ENCODE results near the gene RPS6KB2. TPM values are rescaled to one million over a fixed set of nuclear protein-coding genes. Genes with fewer than 3 reads are reported as not detected.
A peak's percentile ranks its signal among the peaks of the same experiment; 100 is the strongest.

The RPS6KB2 gene
- polyA plus RNA-seq, 1 donor (not counting 4 experiments of a cell fraction or from before 2014, with no cell fraction given), result 61.4 TPM

GRCh38 chr11:67439321-67440228 is 11.3 kb downstream of the RPS6KB2 start:
- Histone ChIP-seq H3K27me3 (ENCODE audit: control insufficient read depth, extremely low read depth, insufficient read depth, low read length) (no peaks in the 10 kb centered on the region), H2AFZ (ENCODE audit: control insufficient read depth, low read length) (no peak overlapping the region), H3K4me2 (ENCODE audit: control insufficient read depth, extremely low read depth, insufficient read depth, low read depth, low read length) (no peak overlapping the region), H3K9ac (ENCODE audit: control insufficient read depth, extremely low read depth, insufficient read depth, low read length) (no peak overlapping the region), H3K4me3 (ENCODE audit: control insufficient read depth in 2 of 3, extremely low read depth in 1 of 3, insufficient read depth in 2 of 3, low read depth in 1 of 3, low read length in 3 of 3) (no peak overlapping the region), H3K9me1 (ENCODE audit: control insufficient read depth, extremely low read depth, insufficient read depth, low read length) (no peaks in the 10 kb centered on the region), H3K36me3 (ENCODE audit: control insufficient read depth in 2 of 2, extremely low read depth in 1 of 2, insufficient read depth in 2 of 2, low read length in 2 of 2) (peaks cover under 1 to 17% of the 10 kb centered on the region in 2 experiments), H4K20me1 (ENCODE audit: control insufficient read depth, extremely low read depth, insufficient read depth, low read length) (peaks cover 5% of the 10 kb centered on the region), H3K9me3 (ENCODE audit: control insufficient read depth, low read depth, low read length) (no peaks in the 10 kb centered on the region), H3K79me2 (ENCODE audit: control insufficient read depth, insufficient read depth, low read length) (peaks cover 15% of the 10 kb centered on the region), H3K4me1 (ENCODE audit: control insufficient read depth, extremely low read depth, insufficient read depth, low read length) (peaks cover 6% of the 10 kb centered on the region), H3K27ac (ENCODE audit: control insufficient read depth, insufficient read depth, low read length) (no peak overlapping the region)
- TF ChIP-seq EZH2 (IDR thresholded peaks at IDR 0.05; ENCODE audit: low read length), result no peak
- TF ChIP-seq CTCF (optimal IDR thresholded peaks at IDR 0.05 in 1 of 3, IDR thresholded peaks at IDR 0.05 in 1 of 3, conservative IDR thresholded peaks at IDR 0.05 in 1 of 3; ENCODE audit: extremely low read depth in 1 of 3, insufficient read depth in 2 of 3, low read length in 3 of 3), result peak; percentile 40 to 71 (median 54)
- no peak for FAIRE-seq
- dilution Hi-C loops (cut with MboI; ENCODE audit: extremely low pct_ligation_motif_present, low sequenced_read_pairs), result no loop called here
- no peak for DNase-seq (ENCODE audit: low read depth, low spot score)

GRCh38 chr11:67440229-67441097 is 12.2 kb downstream of the RPS6KB2 start:
- H3K9me1 ChIP-seq (ENCODE audit: control insufficient read depth, extremely low read depth, insufficient read depth, low read length), result no peaks in the 10 kb centered on the region
- H3K9ac ChIP-seq (ENCODE audit: control insufficient read depth, extremely low read depth, insufficient read depth, low read length), result no peak overlapping the region
- H3K4me3 ChIP-seq (ENCODE audit: control insufficient read depth in 2 of 3, extremely low read depth in 1 of 3, insufficient read depth in 2 of 3, low read depth in 1 of 3, low read length in 3 of 3), result no peak overlapping the region

More at GRCh38 chr11:67440229-67441097, 12.2 kb downstream of the RPS6KB2 start:
- Histone ChIP-seq H3K79me2 (ENCODE audit: control insufficient read depth, insufficient read depth, low read length) (peaks cover 15% of the 10 kb centered on the region), H3K36me3 (ENCODE audit: control insufficient read depth in 2 of 2, extremely low read depth in 1 of 2, insufficient read depth in 2 of 2, low read length in 2 of 2) (peaks cover 0 to 15% of the 10 kb centered on the region in 2 experiments), H3K27me3 (ENCODE audit: control insufficient read depth, extremely low read depth, insufficient read depth, low read length) (no peaks in the 10 kb centered on the region), H3K4me2 (ENCODE audit: control insufficient read depth, extremely low read depth, insufficient read depth, low read depth, low read length) (no peak overlapping the region), H2AFZ (ENCODE audit: control insufficient read depth, low read length) (no peak overlapping the region), H3K4me1 (ENCODE audit: control insufficient read depth, extremely low read depth, insufficient read depth, low read length) (peaks cover 6% of the 10 kb centered on the region), H3K27ac (ENCODE audit: control insufficient read depth, insufficient read depth, low read length) (no peak overlapping the region), H3K9me3 (ENCODE audit: control insufficient read depth, low read depth, low read length) (no peaks in the 10 kb centered on the region), H4K20me1 (ENCODE audit: control insufficient read depth, extremely low read depth, insufficient read depth, low read length) (peaks cover 3% of the 10 kb centered on the region)
- FAIRE-seq, result no peak
- DNase-seq (ENCODE audit: low read depth, low spot score), result no peak
- dilution Hi-C loops (cut with MboI; ENCODE audit: extremely low pct_ligation_motif_present, low sequenced_read_pairs), result no loop called here
- TF ChIP-seq CTCF (optimal IDR thresholded peaks at IDR 0.05 in 1 of 3, IDR thresholded peaks at IDR 0.05 in 1 of 3, conservative IDR thresholded peaks at IDR 0.05 in 1 of 3; ENCODE audit: extremely low read depth in 1 of 3, insufficient read depth in 2 of 3, low read length in 3 of 3), result no peak
- no peak for TF ChIP-seq EZH2 (IDR thresholded peaks at IDR 0.05; ENCODE audit: low read length)

Measured in keratinocyte (primary cell).